ENCODE measurements around the gene ITPK1.

ITPK1 gene

DNA sequence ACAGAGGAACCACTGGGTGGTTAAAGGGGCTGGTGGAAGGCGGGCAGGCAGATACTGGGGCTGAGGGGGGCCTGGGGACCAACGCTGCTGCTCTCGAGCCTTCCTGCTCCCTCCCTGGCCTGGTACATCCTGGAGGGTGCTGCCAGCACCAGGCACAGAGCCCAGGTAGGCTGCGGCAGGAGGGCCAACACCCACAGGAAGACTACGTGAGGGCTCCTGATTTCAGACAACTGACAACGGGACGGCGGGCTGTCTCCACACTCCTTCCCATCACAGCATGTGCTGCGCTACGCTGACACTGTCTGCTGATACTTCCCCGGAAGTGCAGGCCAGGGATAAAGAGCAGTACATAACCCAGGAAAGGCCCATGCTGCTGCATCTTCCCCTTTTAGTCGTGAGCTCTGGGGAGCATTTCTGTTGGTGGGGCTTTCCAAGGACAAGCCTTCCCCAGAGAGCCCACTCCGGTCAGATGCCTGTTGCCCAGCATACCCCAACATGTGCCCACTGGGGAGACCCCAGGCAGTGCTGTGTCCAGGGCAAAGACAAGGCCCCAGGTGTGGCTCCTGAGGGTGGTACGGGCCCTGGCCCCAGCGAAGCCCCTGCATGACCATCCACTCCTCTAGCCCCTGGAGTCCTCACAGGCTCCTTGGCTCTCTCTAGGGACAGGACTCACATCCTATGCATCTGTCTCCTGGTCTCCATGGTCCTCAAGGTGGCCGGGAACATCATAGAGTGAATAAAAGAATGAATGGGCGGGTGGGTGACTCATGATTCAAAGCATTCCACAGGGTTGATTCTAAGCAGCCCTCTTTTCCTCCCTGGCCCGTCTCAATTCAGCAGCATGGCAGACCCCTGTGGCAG lies 154.8 kb downstream of the ITPK1 start:
- no peaks in the 10 kb centered on the region for H3K9me3 Mint-ChIP-seq
- no peak overlapping the region for H3K27ac Mint-ChIP-seq
- H3K4me3 Mint-ChIP-seq = no peak overlapping the region
- DNase-seq = no peak
- no peak for ATAC-seq
- H3K27me3 Mint-ChIP-seq = no peaks in the 10 kb centered on the region
- peaks cover 9% of the 10 kb centered on the region for H3K4me1 Mint-ChIP-seq

DNA sequence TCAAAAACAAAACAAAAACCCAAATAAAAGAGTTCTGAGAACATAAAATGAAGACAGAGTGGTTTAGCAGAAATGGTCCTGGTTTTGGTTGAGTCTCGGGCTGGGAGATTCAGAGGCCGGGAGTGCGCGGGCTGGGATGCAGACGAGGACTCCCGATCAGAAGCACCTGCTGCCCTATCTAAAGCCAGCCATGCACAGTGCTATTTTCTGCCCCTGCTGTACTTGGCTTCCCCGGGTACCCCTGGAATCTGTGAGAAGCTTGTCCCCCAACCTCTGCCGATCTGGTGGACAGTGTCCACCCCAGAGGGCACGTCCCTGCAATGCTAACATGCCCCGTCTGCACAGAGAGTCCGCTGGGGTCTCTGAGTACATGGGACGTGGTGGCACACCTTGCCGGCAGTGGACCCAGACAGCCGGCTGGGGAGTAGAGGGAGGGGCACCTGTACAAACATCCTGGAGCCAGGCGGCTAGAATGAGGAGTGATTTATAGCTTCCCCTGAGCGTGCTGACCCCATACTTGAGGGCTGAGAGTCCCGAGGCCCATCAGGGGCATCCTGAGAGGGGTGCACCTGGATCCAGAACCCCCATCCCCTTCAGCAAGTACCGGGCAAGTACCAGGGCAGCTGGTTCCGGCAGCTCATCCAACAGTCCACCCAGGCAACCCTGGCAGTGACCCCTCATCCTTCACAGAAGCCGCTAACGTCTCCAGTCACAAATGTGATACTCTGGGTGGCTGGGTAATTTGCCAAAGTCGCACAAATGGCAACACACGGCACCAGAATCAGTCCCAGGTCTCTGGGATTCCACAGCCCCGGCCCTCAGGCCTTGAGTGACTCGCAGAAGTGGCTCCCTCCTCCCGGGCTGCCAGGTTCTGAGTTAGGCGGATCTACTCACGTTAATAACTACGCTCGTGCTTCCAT lies 155.7 kb downstream of the ITPK1 start:
- no peak for ATAC-seq
- H3K4me1 Mint-ChIP-seq = peaks cover 3% of the 10 kb centered on the region

DNA sequence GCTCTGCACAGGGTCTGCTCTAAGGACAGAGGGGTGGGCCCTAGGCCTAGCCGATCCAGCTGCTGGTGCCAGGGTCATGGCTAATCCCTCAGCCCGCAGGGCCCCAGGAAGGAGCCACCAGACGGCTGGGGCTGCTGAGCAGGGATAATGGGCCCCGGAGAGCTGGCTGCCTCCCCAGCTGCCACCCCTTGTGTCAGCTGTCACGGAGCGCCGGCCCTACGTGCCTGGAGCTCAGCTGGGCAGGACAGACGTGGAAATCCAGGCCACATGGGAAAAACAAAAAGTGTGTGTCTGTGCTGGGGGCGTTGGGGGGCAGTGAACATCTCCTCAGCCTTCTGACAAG lies 156.6 kb downstream of the ITPK1 start:
- H3K4me1 Mint-ChIP-seq = no peaks in the 10 kb centered on the region
- H3K27ac Mint-ChIP-seq = no peak overlapping the region
- H3K9me3 Mint-ChIP-seq = no peaks in the 10 kb centered on the region

More for the DNA sequence above, 155.7 kb downstream of the ITPK1 start:
- H3K27me3 Mint-ChIP-seq = no peaks in the 10 kb centered on the region
- peak overlapping the region; percentile 20 to 82 for H3K27ac Mint-ChIP-seq
- H3K9me3 Mint-ChIP-seq = no peaks in the 10 kb centered on the region
- H3K4me3 Mint-ChIP-seq = no peak overlapping the region
- DNase-seq = no peak

DNA sequence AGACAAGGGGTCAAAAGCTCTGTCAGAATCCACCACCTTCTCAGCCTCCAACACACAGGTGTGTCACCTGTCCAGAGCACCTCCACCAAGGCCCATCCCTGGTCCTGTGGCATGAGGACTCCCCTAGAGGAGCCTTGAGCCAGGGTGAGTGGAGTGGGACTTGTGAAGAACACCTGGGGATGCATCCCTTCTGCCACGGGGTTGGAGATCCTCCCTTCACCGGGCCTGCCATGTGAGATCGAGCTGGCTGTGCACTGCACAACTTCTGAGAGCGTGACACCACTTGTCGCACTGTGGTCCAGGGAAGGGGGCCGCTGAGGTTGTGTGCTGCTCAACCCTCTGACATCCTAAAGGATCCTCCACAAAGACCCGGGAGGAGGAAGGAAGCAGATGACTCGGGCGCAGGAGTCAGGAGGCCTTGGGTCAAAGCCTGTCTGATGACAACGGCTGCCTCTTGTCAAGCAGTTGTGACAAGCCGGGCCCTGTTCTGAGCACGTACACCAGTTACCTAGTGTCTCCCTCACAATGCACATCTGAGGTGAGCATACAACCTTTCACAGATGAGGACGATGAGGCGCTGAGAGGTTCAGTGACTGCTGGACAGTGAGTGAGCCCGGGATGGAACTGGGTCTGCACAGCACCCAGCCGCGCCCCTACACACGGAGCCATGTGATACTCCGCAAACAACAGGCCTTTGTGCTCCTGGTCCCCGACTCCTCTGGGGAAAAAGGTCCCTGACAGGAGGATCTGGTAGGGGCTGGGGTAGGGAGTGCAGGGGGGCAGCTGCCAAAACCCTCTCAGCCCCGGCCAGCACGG lies 157.1 kb downstream of the ITPK1 start:
- no peaks in the 10 kb centered on the region for H3K4me1 Mint-ChIP-seq
- DNase-seq (no peak), ATAC-seq (no peak)
- no peaks in the 10 kb centered on the region for H3K27me3 Mint-ChIP-seq
- no peaks in the 10 kb centered on the region for H3K9me3 Mint-ChIP-seq
- H3K4me3 Mint-ChIP-seq = no peak overlapping the region
- no peak overlapping the region for H3K27ac Mint-ChIP-seq

More for the DNA sequence above, 156.6 kb downstream of the ITPK1 start:
- Mint-ChIP-seq H3K27me3 (no peaks in the 10 kb centered on the region), H3K4me3 (no peak overlapping the region)
- DNase-seq = no peak
- ATAC-seq = peak; percentile 29

DNA sequence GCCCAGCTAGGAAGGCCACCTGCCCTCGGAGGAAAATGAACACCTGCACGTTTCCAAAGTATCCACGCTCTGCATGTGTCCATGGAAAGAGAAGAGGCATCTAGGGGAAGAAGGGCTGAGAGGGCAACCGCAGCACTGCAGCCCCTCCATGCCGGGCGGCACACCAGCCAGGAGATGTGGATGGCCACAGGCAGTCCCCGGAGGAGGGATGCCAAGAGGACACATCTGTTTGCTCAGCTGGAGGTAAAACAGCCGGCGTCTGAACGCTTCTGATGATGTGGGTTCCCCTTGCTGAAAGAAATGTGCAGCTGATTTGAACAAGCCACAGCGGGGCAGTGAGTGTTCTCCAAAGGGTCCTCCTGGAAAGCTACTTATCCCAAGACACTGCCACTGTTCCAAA lies 158.8 kb downstream of the ITPK1 start:
- peaks cover 4% of the 10 kb centered on the region for H3K4me1 Mint-ChIP-seq
- H3K9me3 Mint-ChIP-seq = no peaks in the 10 kb centered on the region
- no peaks in the 10 kb centered on the region for H3K27me3 Mint-ChIP-seq
- ATAC-seq (no peak), DNase-seq (no peak)
- no peak overlapping the region for H3K27ac Mint-ChIP-seq
- H3K4me3 Mint-ChIP-seq = no peak overlapping the region

DNA sequence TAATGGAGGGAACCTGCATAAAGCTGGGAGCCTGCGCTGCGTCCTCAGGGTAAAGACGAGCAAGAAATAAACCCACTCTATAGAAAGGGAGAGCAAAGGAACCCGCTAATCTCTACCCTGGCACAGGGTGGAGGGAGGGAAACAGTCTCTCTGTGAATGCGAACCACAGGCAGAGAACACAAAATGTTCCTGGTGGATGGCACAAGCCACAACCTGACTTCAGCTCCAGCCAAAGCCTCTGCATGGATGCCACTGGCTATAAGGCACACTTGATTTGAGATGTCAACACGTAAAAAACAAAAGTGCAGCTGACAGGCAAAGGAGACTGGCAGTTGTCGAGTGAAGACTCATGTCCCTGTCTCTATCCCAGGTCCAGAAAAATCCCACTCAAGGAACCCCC lies 160.3 kb downstream of the ITPK1 start:
- Mint-ChIP-seq H3K4me1 (peaks cover 7% of the 10 kb centered on the region), H3K9me3 (no peaks in the 10 kb centered on the region), H3K27ac (no peak overlapping the region), H3K4me3 (no peak overlapping the region), H3K27me3 (no peaks in the 10 kb centered on the region)
- ATAC-seq (no peak), DNase-seq (no peak)

DNA sequence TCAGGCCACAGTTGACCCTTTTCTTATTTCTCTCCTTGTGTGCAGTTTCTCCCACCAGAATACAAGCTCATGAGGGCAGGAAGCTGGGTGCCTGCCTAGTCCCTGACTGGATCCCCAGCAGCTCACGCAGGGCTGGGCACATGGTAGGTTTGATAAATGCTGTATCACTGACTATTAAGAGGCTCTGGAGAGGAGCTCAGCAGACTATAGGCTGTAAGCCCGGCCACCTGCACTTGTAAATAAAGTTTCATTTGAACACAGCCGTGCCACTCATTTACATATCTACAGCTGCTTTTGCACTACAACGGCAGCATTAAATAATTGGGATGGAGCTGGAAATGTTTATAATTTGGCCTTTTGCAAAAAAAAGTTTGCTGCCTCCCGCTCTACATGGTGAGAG lies 160.8 kb downstream of the ITPK1 start:
- no peak for ATAC-seq
- H3K9me3 Mint-ChIP-seq = no peaks in the 10 kb centered on the region
- no peak overlapping the region for H3K27ac Mint-ChIP-seq
- H3K4me1 Mint-ChIP-seq = peaks cover 7% of the 10 kb centered on the region
- no peak for DNase-seq
- H3K27me3 Mint-ChIP-seq = no peaks in the 10 kb centered on the region
- no peak overlapping the region for H3K4me3 Mint-ChIP-seq

DNA sequence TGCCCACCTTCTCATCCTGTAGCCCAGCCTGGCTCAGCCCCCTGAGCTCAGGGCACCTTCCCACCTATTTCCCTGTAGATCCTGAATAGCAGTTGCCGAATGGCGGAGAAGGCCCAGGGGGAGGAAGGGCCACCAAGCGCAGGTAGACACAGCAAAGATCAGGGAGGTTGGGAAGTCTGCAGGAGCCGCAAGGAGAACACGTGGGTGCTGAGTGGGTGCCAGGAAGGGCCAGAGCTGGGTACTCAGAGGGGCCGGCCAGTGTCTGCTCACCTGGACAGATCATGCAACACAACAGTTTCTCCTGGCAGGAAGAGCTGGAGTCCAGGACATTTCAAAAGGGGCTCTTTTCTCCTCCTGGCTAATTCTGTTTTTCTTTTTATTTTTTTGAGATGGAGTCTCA lies 162.2 kb downstream of the ITPK1 start:
- Mint-ChIP-seq H3K27ac (peak overlapping the region; percentile 42 to 74), H3K9me3 (no peaks in the 10 kb centered on the region), H3K27me3 (no peaks in the 10 kb centered on the region), H3K4me3 (no peak overlapping the region), H3K4me1 (peaks cover 7% of the 10 kb centered on the region)
- no peak for ATAC-seq
- no peak for DNase-seq

DNA sequence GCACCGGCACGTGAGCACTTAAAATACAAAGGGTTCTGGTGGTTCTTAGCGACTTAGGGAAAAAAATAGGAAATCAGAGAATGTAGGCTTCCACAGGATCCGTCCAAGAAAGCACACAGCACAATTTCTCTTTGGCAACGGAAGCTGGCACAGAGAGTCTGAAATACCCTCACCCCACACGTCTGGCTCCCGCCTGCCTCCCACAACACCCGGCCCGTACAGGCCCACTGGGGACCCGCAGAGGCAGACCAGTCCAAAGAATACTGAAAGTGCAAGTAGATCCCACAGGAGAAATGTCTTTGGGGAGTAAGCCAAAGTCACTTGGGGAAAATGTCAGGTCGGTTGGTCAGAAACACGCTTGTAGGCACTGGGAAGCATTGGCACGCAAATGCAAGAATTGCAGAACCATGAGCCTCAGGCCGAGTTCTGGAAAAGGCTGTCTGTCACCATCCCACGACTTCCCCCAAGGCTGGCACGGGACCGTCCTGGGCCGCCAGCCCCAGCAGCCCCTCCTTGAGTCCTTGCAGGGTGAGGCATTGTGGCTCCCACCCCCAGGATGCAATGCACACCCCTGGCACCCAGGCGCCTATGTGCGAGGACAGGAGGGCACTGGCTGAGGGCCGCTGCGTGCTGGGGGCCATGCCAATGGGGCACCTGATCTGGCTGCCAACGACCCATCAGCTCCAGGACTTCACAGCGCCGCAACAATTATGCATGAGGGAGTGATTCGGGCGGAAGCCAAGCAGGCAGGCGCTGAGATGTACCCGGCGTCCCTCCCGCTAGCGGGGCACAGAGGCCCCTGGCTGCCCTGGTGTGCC lies 163.0 kb downstream of the ITPK1 start:
- H3K27ac Mint-ChIP-seq = peak overlapping the region; percentile 28 to 78
- no peak for ATAC-seq
- no peaks in the 10 kb centered on the region for H3K9me3 Mint-ChIP-seq
- DNase-seq = no peak
- H3K4me3 Mint-ChIP-seq = no peak overlapping the region
- peaks cover 7% of the 10 kb centered on the region for H3K4me1 Mint-ChIP-seq
- H3K27me3 Mint-ChIP-seq = no peaks in the 10 kb centered on the region

DNA sequence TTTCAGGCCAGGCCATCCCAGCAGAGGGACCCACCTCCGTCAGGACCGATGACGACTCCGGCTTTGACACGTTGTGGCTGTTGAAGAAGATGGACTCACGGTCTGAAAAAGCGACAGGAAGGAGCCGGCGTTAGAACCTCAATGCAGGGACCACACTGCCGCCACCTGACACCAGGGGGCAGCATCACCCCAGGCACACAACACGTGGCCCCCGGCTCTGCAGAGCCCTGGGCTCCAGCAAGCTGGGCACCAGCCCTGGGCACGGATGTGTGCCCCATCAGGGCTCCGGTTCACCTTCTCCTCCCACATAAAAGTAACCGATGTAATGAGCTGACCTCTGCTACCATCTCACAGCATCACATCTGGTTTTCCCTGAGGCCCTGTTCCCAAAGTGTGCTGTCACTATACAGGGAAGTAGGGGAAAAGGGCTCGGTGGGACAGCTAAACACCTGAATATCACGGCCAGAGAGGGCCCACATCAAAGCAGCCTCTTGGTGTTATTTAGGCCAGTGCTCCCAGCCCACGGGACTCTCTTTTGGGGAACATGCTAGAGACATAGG lies 163.7 kb downstream of the ITPK1 start:
- Mint-ChIP-seq H3K4me3 (no peak overlapping the region), H3K27me3 (no peaks in the 10 kb centered on the region), H3K4me1 (peaks cover 7% of the 10 kb centered on the region), H3K27ac (peak overlapping the region in 1 of 2 donors; percentile 68), H3K9me3 (no peaks in the 10 kb centered on the region)
- DNase-seq (peak; percentile 78 to 81), ATAC-seq (peak; percentile 92)

DNA sequence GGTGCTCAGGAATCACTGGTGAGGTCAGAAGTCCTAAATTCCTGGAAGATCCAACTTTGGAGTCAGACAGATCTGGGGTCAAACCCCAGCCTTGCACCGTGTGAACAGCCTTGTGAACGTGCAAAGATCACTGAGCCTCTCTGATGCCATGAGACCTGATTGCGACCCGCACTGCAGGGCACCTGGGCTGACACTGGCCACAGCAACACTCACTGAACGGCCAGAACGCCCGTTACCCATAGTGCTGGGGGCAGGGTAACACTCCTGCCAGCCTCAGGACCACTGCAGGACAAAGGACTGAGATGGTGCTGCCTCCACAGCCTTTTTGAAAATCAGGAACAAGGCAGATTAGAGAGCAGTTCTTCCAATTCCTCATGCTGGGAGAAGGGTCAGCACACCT lies 164.5 kb downstream of the ITPK1 start:
- no peaks in the 10 kb centered on the region for H3K9me3 Mint-ChIP-seq
- no peak overlapping the region for H3K27ac Mint-ChIP-seq
- no peaks in the 10 kb centered on the region for H3K27me3 Mint-ChIP-seq
- ATAC-seq (no peak), DNase-seq (no peak)
- peaks cover 7% of the 10 kb centered on the region for H3K4me1 Mint-ChIP-seq
- no peak overlapping the region for H3K4me3 Mint-ChIP-seq

DNA sequence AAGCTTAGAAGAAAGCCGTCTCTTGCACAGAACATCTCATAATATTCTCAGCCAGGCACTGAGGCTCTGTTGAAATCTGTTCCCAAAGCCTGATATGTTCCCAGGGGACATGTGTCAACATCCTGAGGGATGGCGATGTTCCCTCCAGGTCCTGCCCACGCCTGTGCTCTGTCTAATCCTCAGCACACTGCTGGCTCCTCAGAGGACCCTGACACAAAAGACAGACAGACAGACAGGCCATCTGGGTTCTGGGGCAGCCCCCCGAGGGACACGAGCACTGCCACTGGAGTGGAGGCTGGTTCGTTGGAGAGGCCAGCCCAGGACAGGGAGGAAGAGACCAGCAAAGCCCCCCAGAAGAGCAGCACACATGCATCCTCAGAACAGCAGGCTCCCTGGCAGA lies 165.0 kb downstream of the ITPK1 start:
- ATAC-seq (no peak), DNase-seq (no peak)
- Mint-ChIP-seq H3K27ac (peak overlapping the region in 1 of 2 donors; percentile 42), H3K9me3 (no peaks in the 10 kb centered on the region), H3K4me1 (peaks cover 7% of the 10 kb centered on the region), H3K4me3 (no peak overlapping the region), H3K27me3 (no peaks in the 10 kb centered on the region)

DNA sequence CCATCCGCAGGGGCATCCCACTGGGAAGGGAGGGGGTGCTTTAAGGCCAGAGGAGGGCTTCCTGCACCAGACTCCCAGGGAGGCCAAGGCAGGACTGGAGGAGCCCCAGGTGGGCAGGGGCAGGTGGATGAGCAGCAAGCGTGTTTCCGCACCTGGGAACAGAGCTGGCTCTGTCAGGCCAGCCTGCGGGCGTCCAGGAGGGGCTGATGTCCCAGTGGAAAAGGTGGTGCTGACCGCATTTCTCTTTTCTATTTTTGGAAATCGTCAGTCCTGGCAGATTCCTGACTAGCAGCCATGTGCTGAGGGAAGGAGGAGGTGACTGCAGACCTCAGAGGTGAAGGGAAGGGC lies 165.6 kb downstream of the ITPK1 start:
- ATAC-seq = no peak
- no peak for DNase-seq
- Mint-ChIP-seq H3K4me3 (no peak overlapping the region), H3K4me1 (peaks cover 7% of the 10 kb centered on the region), H3K27ac (no peak overlapping the region), H3K9me3 (no peaks in the 10 kb centered on the region), H3K27me3 (no peaks in the 10 kb centered on the region)

DNA sequence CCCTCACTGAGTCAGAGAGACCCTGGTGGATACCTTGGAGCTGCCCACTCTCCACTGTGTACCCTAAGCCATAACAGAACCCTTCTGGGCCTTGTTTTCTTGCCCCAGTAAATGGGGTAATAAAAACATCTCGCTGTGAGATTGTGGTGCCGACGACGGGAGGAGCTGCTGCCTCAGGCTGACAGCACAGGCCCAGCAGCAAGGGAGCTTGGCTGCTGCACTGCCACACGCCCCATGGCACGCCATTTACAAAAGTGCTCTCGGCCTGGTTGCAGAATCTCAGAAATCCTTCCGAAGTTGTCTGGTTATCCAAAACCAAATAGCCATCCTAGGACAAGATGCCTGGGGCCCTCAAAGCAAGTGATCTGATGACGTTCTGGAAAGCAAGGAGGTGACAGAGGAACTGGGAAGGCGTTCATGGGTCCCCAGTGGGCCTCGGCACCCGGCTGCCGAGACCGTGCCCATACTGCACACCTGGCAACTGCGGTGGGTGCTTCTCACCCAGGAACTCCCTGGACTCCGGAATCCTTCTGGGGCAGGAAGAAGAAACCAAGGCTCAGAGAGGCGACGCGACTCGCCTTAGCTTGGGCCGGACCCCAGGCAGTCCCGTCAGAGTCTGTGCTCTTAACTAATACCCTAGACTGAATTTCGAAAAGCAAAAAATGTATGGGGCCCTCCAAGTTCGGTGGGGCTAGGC lies 166.1 kb downstream of the ITPK1 start:
- Mint-ChIP-seq H3K27me3 (no peaks in the 10 kb centered on the region), H3K4me1 (peaks cover 7% of the 10 kb centered on the region), H3K9me3 (no peaks in the 10 kb centered on the region), H3K4me3 (no peak overlapping the region), H3K27ac (peak overlapping the region in 1 of 2 donors; percentile 59)
- DNase-seq (no peak), ATAC-seq (no peak)

All from stimulated activated naive CD8-positive, alpha-beta T cell treated with anti-CD3 and anti-CD28 coated beads, Interleukin-15, amount 100 ng/mL, for 72 hours (primary cell).